Activated CD4-positive, alpha-beta T cell treated with anti-CD3 and anti-CD28 coated beads for 36 hours (primary cell): ENCODE results near the gene SUPT3H. TPM values are rescaled to one million over a fixed set of nuclear protein-coding genes. Genes with fewer than 3 reads are reported as not detected.
"Not testable (repeated sequence)": the region's sequence is repeated elsewhere in the genome, so short reads cannot be mapped to it uniquely, and the experiment has no call there.

Experiments used
- ATAC-seq: fragments of 200-7000 bp; cut with Tn5 transposase; one replicate; pipeline ENCODE4 v1.10.0; 2021; ENCODE audit warnings: mild to moderate bottlenecking, moderate library complexity
- CTCF ChIA-PET: fragments of 350-600 bp; sonication (Branson Sonifier 250); formaldehyde crosslinking; loops from one replicate; lab custom pipeline; 2021; ENCODE audit warnings: antibody characterized with exemption; lab: Charles Lee
- POLR2A ChIA-PET: fragments of 350-600 bp; sonication (Branson Sonifier 250); formaldehyde crosslinking; loops from one replicate; lab custom pipeline; 2021; ENCODE audit warnings: antibody characterized with exemption, inconsistent platforms; lab: Charles Lee
- DNase-seq: peaks from one replicate; pipeline ENCODE4 v3.0.0-alpha.2; 2020
- H3K27ac Mint-ChIP-seq: one replicate; pipeline ENCODE4 v1.8.0; 2021; ENCODE audit warnings: mixed read lengths
- H3K27me3 Mint-ChIP-seq: one replicate; pipeline ENCODE4 v1.8.0; 2021; ENCODE audit warnings: mixed read lengths
- H3K36me3 Mint-ChIP-seq: one replicate; pipeline ENCODE4 v1.8.0; 2021; ENCODE audit warnings: low read depth, mixed read lengths
- H3K4me1 Mint-ChIP-seq: one replicate; pipeline ENCODE4 v1.8.0; 2021; ENCODE audit warnings: mixed read lengths
- H3K4me3 Mint-ChIP-seq: one replicate; pipeline ENCODE4 v1.8.0; 2021; ENCODE audit warnings: mild to moderate bottlenecking, moderate library complexity, mixed read lengths
- H3K9me3 Mint-ChIP-seq: one replicate; pipeline ENCODE4 v1.8.0; 2021; ENCODE audit warnings: low read depth, mixed read lengths
- intact Hi-C, 2 experiments: fragments of 100-400 bp; cut with DNase I in 1 of 2; cut with micrococcal nuclease in 1 of 2; formaldehyde crosslinking; loops; one replicate each; pipeline versions ENCODE4 v1.14.2 to v1.15.1; 2022 to 2024; cut with DNase I, micrococcal nuclease
- total RNA-seq, 2 experiments: library from RNA; stranded (reverse); gene quantifications; one replicate each; pipeline ENCODE4 v1.2.3, GENCODE V29; 2021

Gene SUPT3H
- total RNA-seq, 2 experiments from 2014 or later = 15.5 TPM

- POLR2A ChIA-PET = no interaction called here
- H3K27me3 Mint-ChIP-seq = no peaks in the 10 kb centered on the region
- no peak overlapping the region for H3K27ac Mint-ChIP-seq
- intact Hi-C loops = no loop called here
- H3K9me3 Mint-ChIP-seq = peaks cover 6% of the 10 kb centered on the region
- no peak for DNase-seq
- H3K4me3 Mint-ChIP-seq = no peak overlapping the region
- no peak for ATAC-seq
- peaks cover 3% of the 10 kb centered on the region for H3K36me3 Mint-ChIP-seq
- H3K4me1 Mint-ChIP-seq = peaks cover 27% of the 10 kb centered on the region
- CTCF ChIA-PET = interaction anchor here (1.1 kb wide), 2 partner anchors 8 to 11 kb away, joined by 3 read pairs; no protein-coding TSS in a partner anchor
These were observed 325.4 kb downstream of the SUPT3H start for GRCh38 chr6:45052325-45052724.

- Mint-ChIP-seq H3K4me1 (peaks cover 35% of the 10 kb centered on the region), H3K9me3 (peaks cover 6% of the 10 kb centered on the region), H3K27me3 (no peaks in the 10 kb centered on the region), H3K36me3 (peaks cover 3% of the 10 kb centered on the region), H3K27ac (peak overlapping the region; percentile 5), H3K4me3 (no peak overlapping the region)
- ChIA-PET CTCF (interaction anchor here (1.1 kb wide), 1 partner anchor 394 kb away, joined by 3 read pairs; no protein-coding TSS in a partner anchor), POLR2A (no interaction called here)
- ATAC-seq (peak; percentile 60), DNase-seq (no peak)
- intact Hi-C loops = no loop called here
These were observed 328.4 kb downstream of the SUPT3H start for GRCh38 chr6:45049188-45049843.

- intact Hi-C loops = loop anchor here in 1 of 2 experiments (1.0 kb wide), 1 partner anchor 9 kb away; no protein-coding TSS in a partner anchor
- CTCF ChIA-PET = no interaction called here
- POLR2A ChIA-PET = no interaction called here
These were observed 330.2 kb downstream of the SUPT3H start for GRCh38 chr6:45047573-45047972.

GRCh38 chr6:45045253-45045601 lies 332.5 kb downstream of the SUPT3H start:
- no peak overlapping the region for H3K27ac Mint-ChIP-seq

More at GRCh38 chr6:45047573-45047972, 330.2 kb downstream of the SUPT3H start:
- Mint-ChIP-seq H3K4me3 (no peak overlapping the region), H3K9me3 (peaks cover 6% of the 10 kb centered on the region), H3K27ac (no peak overlapping the region), H3K36me3 (peaks cover 3% of the 10 kb centered on the region), H3K27me3 (no peaks in the 10 kb centered on the region), H3K4me1 (peaks cover 37% of the 10 kb centered on the region)
- no peak for ATAC-seq
- DNase-seq = no peak

GRCh38 chr6:45044510-45045252 lies 333.1 kb downstream of the SUPT3H start:
- Mint-ChIP-seq H3K9me3 (peaks cover 6% of the 10 kb centered on the region), H3K4me3 (no peak overlapping the region), H3K27me3 (no peaks in the 10 kb centered on the region), H3K36me3 (peaks cover 3% of the 10 kb centered on the region), H3K27ac (no peak overlapping the region), H3K4me1 (peaks cover 31% of the 10 kb centered on the region)
- CTCF ChIA-PET = interaction anchor here (1.3 to 1.5 kb wide), 2 partner anchors 8 kb away, joined by 3 to 4 read pairs; no protein-coding TSS in a partner anchor
- no peak for DNase-seq
- POLR2A ChIA-PET = no interaction called here
- intact Hi-C loops = no loop called here
- no peak for ATAC-seq

More at GRCh38 chr6:45045253-45045601, 332.5 kb downstream of the SUPT3H start:
- intact Hi-C loops = no loop called here
- Mint-ChIP-seq H3K36me3 (peaks cover 3% of the 10 kb centered on the region), H3K9me3 (peaks cover 6% of the 10 kb centered on the region), H3K27me3 (no peaks in the 10 kb centered on the region), H3K4me1 (peaks cover 36% of the 10 kb centered on the region), H3K4me3 (no peak overlapping the region)
- ATAC-seq (no peak), DNase-seq (no peak)
- ChIA-PET CTCF (interaction anchor here (1.1 to 1.5 kb wide), 2 partner anchors 9 to 118 kb away, joined by 3 to 4 read pairs; no protein-coding TSS in a partner anchor), POLR2A (no interaction called here)

GRCh38 chr6:45044086-45044485 lies 333.6 kb downstream of the SUPT3H start:
- intact Hi-C loops = no loop called here
- H3K27me3 Mint-ChIP-seq = no peaks in the 10 kb centered on the region
- CTCF ChIA-PET = interaction anchor here (0.6 to 1.5 kb wide), 3 partner anchors 8 to 88 kb away, joined by 3 to 4 read pairs (median 3); no protein-coding TSS in a partner anchor
- ATAC-seq (no peak), DNase-seq (no peak)
- H3K27ac Mint-ChIP-seq = no peak overlapping the region
- H3K36me3 Mint-ChIP-seq = peaks cover 3% of the 10 kb centered on the region
- peaks cover 6% of the 10 kb centered on the region for H3K9me3 Mint-ChIP-seq
- H3K4me3 Mint-ChIP-seq = no peak overlapping the region
- peaks cover 25% of the 10 kb centered on the region for H3K4me1 Mint-ChIP-seq
- POLR2A ChIA-PET = no interaction called here

GRCh38 chr6:45042673-45043072 lies 335.1 kb downstream of the SUPT3H start:
- H3K4me3 Mint-ChIP-seq, CTCF ChIA-PET, intact Hi-C loops, POLR2A ChIA-PET, H3K36me3 Mint-ChIP-seq, ATAC-seq, H3K27me3 Mint-ChIP-seq, H3K27ac Mint-ChIP-seq, H3K9me3 Mint-ChIP-seq, DNase-seq: not testable (repeated sequence)
- peaks cover 16% of the 10 kb centered on the region for H3K4me1 Mint-ChIP-seq

GRCh38 chr6:45038226-45038625 lies 339.5 kb downstream of the SUPT3H start:
- Mint-ChIP-seq H3K4me1 (peaks cover 2% of the 10 kb centered on the region), H3K27me3 (no peaks in the 10 kb centered on the region), H3K27ac (no peak overlapping the region), H3K4me3 (no peak overlapping the region), H3K9me3 (no peaks in the 10 kb centered on the region), H3K36me3 (no peaks in the 10 kb centered on the region)
- intact Hi-C loops = no loop called here
- ATAC-seq = no peak
- ChIA-PET CTCF (interaction anchor here (0.7 kb wide), 1 partner anchor 10 kb away, joined by 3 read pairs; no protein-coding TSS in a partner anchor), POLR2A (no interaction called here)
- DNase-seq = no peak

- Mint-ChIP-seq H3K4me3 (no peak overlapping the region), H3K4me1 (peaks cover 2% of the 10 kb centered on the region), H3K27me3 (no peaks in the 10 kb centered on the region), H3K27ac (no peak overlapping the region), H3K9me3 (no peaks in the 10 kb centered on the region), H3K36me3 (no peaks in the 10 kb centered on the region)
- DNase-seq = no peak
- intact Hi-C loops = no loop called here
- CTCF ChIA-PET = interaction anchor here (1.1 kb wide), 1 partner anchor 9 kb away, joined by 4 read pairs; no protein-coding TSS in a partner anchor
- no peak for ATAC-seq
- POLR2A ChIA-PET = no interaction called here
These were observed 341.6 kb downstream of the SUPT3H start for GRCh38 chr6:45036103-45036502.

- ATAC-seq (no peak), DNase-seq (no peak)
- Mint-ChIP-seq H3K36me3 (peaks cover 1% of the 10 kb centered on the region), H3K4me3 (no peak overlapping the region), H3K27ac (no peak overlapping the region), H3K9me3 (peaks cover under 1% of the 10 kb centered on the region), H3K27me3 (no peaks in the 10 kb centered on the region), H3K4me1 (no peaks in the 10 kb centered on the region)
- ChIA-PET CTCF (no interaction called here), POLR2A (no interaction called here)
- intact Hi-C loops = no loop called here
These were observed 345.3 kb downstream of the SUPT3H start for GRCh38 chr6:45032426-45032825.

- ATAC-seq (no peak), DNase-seq (no peak)
- H3K27me3 Mint-ChIP-seq = no peaks in the 10 kb centered on the region
- peaks cover 1% of the 10 kb centered on the region for H3K36me3 Mint-ChIP-seq
- intact Hi-C loops = no loop called here
- CTCF ChIA-PET = interaction anchor here (0.5 kb wide), 1 partner anchor 79 kb away, joined by 3 read pairs; no protein-coding TSS in a partner anchor
- peaks cover 4% of the 10 kb centered on the region for H3K9me3 Mint-ChIP-seq
- H3K27ac Mint-ChIP-seq = no peak overlapping the region
- H3K4me3 Mint-ChIP-seq = no peak overlapping the region
- POLR2A ChIA-PET = no interaction called here
- H3K4me1 Mint-ChIP-seq = no peaks in the 10 kb centered on the region
These were observed 346.1 kb downstream of the SUPT3H start for GRCh38 chr6:45031601-45032000.
